IPS-NIHi11 (cell line): ENCODE data around the gene C2CD2.
"Not testable (repeated sequence)": the region's sequence is repeated elsewhere in the genome, so short reads cannot be mapped to it uniquely, and the experiment has no call there.

Experiments
- DNase-seq: peaks from one replicate; pipeline ENCODE4 v3.0.0; 2012; ENCODE audit warnings: mixed read lengths, low spot score

Gene C2CD2

GRCh38 chr21:41957991-41958766 lies 4.4 kb upstream of the C2CD2 start:
- peak; percentile 60 for DNase-seq

GRCh38 chr21:41956926-41957729 lies 3.3 kb upstream of the C2CD2 start:
- no peak for DNase-seq

GRCh38 chr21:41955516-41955915 lies 1.7 kb upstream of the C2CD2 start:
- DNase-seq: no peak

GRCh38 chr21:41954654-41955499 lies 1.1 kb upstream of the C2CD2 start:
- DNase-seq: no peak

GRCh38 chr21:41953249-41953830 lies 478 bp downstream of the C2CD2 start:
- peak; percentile 63 for DNase-seq

GRCh38 chr21:41952568-41953248 lies 1.1 kb downstream of the C2CD2 start:
- peak; percentile 34 for DNase-seq

GRCh38 chr21:41951876-41952567 lies 1.8 kb downstream of the C2CD2 start:
- no peak for DNase-seq

GRCh38 chr21:41950941-41951351 lies 2.9 kb downstream of the C2CD2 start:
- no peak for DNase-seq

GRCh38 chr21:41949631-41950030 lies 4.2 kb downstream of the C2CD2 start:
- DNase-seq: not testable (repeated sequence)

GRCh38 chr21:41948901-41949300 lies 4.9 kb downstream of the C2CD2 start:
- no peak for DNase-seq

GRCh38 chr21:41948078-41948895 lies 5.5 kb downstream of the C2CD2 start:
- DNase-seq: no peak

GRCh38 chr21:41945982-41946381 lies 7.8 kb downstream of the C2CD2 start:
- no peak for DNase-seq

GRCh38 chr21:41943851-41944250 lies 10.0 kb downstream of the C2CD2 start:
- DNase-seq: no peak

GRCh38 chr21:41942457-41942856 lies 11.4 kb downstream of the C2CD2 start:
- no peak for DNase-seq

- DNase-seq: no peak
These were observed 11.9 kb downstream of the C2CD2 start for GRCh38 chr21:41941941-41942340.

GRCh38 chr21:41940431-41940830 lies 13.4 kb downstream of the C2CD2 start:
- DNase-seq: no peak

- no peak for DNase-seq
These were observed 14.4 kb downstream of the C2CD2 start for GRCh38 chr21:41939391-41939790.

GRCh38 chr21:41933313-41934079 lies 20.3 kb downstream of the C2CD2 start:
- no peak for DNase-seq
